Measurements from ENCODE around the gene PDE8B. TPM values are rescaled to one million over a fixed set of nuclear protein-coding genes. Genes with fewer than 3 reads are reported as not detected.

The PDE8B gene
- total RNA-seq, 4 donors from 2014 or later = 0.79 to 2.7 (median 1.4) TPM; not detected in 1

- 40 to 47% methylated on average over 2 of the region's 2 CpGs for WGBS, 2 donors
- H3K4me3 ChIP-seq = no peak overlapping the region
- intact Hi-C loops (cut with DNase I) = no loop called here
These were observed 17.9 kb upstream of the PDE8B start for GRCh38 chr5:77192441-77193050.

GRCh38 chr5:77194762-77195161 is 15.7 kb upstream of the PDE8B start:
- Histone ChIP-seq H3K27ac (no peak overlapping the region), H3K27me3 (no peaks in the 10 kb centered on the region), H3K9me3 (no peaks in the 10 kb centered on the region), H3K36me3 (no peaks in the 10 kb centered on the region), H3K4me3 (no peak overlapping the region), H3K4me1 (no peaks in the 10 kb centered on the region)
- intact Hi-C loops (cut with DNase I) = no loop called here
- DNase-seq = no peak
- TF ChIP-seq POLR2A (IDR thresholded peaks at IDR 0.05) = no peak
- TF ChIP-seq, protein P1, sequence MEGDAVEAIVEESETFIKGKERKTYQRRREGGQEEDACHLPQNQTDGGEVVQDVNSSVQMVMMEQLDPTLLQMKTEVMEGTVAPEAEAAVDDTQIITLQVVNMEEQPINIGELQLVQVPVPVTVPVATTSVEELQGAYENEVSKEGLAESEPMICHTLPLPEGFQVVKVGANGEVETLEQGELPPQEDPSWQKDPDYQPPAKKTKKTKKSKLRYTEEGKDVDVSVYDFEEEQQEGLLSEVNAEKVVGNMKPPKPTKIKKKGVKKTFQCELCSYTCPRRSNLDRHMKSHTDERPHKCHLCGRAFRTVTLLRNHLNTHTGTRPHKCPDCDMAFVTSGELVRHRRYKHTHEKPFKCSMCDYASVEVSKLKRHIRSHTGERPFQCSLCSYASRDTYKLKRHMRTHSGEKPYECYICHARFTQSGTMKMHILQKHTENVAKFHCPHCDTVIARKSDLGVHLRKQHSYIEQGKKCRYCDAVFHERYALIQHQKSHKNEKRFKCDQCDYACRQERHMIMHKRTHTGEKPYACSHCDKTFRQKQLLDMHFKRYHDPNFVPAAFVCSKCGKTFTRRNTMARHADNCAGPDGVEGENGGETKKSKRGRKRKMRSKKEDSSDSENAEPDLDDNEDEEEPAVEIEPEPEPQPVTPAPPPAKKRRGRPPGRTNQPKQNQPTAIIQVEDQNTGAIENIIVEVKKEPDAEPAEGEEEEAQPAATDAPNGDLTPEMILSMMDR (IDR thresholded peaks at IDR 0.05) = no peak

More at GRCh38 chr5:77192441-77193050, 17.9 kb upstream of the PDE8B start:
- no peak overlapping the region for H3K27ac ChIP-seq
- no peak for DNase-seq
- no peaks in the 10 kb centered on the region for H3K36me3 ChIP-seq
- no peaks in the 10 kb centered on the region for H3K4me1 ChIP-seq
- TF ChIP-seq POLR2A (IDR thresholded peaks at IDR 0.05) = no peak
- TF ChIP-seq, protein P1 (IDR thresholded peaks at IDR 0.05) = no peak
- no peaks in the 10 kb centered on the region for H3K9me3 ChIP-seq
- H3K27me3 ChIP-seq = peaks cover 0 to 13% (median 0%) of the 10 kb centered on the region in 4 donors

DNA sequence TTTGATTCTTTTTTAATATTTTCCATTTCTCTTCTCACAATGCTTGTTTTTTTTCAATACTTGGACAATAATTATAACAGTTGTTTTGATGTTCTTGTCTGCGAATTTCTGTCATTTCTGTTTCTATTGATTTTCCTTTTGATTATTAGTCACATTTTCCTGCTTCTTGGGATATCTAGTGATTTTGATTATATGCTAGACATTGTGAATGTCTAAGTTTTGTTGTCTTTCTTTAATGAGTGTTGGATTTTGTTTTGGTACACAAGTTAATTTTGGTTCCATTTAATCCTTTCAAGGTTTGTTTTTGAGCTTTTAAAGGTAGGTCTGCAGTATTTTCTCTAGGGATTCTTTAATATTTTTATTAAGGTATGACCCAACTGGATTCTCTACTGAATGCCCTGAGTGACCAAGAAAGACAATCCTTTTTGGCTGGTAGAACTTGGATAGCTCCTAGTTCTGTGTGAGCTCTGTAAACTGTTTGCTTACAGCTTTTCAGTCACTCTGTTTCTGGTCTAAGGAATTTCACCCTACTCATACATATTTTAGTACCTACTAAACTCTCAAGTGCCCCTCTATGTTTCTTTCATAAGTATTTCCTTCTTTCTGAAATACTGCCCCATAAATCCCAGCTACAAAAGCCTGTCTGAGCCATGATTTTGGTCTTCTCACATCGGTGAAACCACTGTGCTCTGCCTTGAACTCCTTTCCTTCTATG is 12.5 kb upstream of the PDE8B start:
- Histone ChIP-seq H3K4me3 (no peak overlapping the region), H3K4me1 (no peaks in the 10 kb centered on the region), H3K27me3 (no peaks in the 10 kb centered on the region), H3K9me3 (no peaks in the 10 kb centered on the region), H3K36me3 (no peaks in the 10 kb centered on the region), H3K27ac (no peak overlapping the region)
- no peak for DNase-seq
- no peak for TF ChIP-seq POLR2A (IDR thresholded peaks at IDR 0.05)
- TF ChIP-seq, protein P1 (IDR thresholded peaks at IDR 0.05) = no peak
- WGBS, 2 donors = 33 to 60% methylated on average over 2 of the region's 2 CpGs
- intact Hi-C loops (cut with DNase I) = no loop called here

- intact Hi-C loops (cut with DNase I) = no loop called here
- Histone ChIP-seq H3K4me3 (no peak overlapping the region), H3K36me3 (no peaks in the 10 kb centered on the region), H3K4me1 (no peaks in the 10 kb centered on the region), H3K27ac (no peak overlapping the region), H3K9me3 (no peaks in the 10 kb centered on the region), H3K27me3 (no peaks in the 10 kb centered on the region)
- WGBS, 2 donors = 84 to 93% methylated on average over 1 of the region's 1 CpG
- TF ChIP-seq, protein P1 (IDR thresholded peaks at IDR 0.05) = no peak
- TF ChIP-seq POLR2A (IDR thresholded peaks at IDR 0.05) = no peak
- no peak for DNase-seq
These were observed 9.8 kb upstream of the PDE8B start for GRCh38 chr5:77200663-77201062.

DNA sequence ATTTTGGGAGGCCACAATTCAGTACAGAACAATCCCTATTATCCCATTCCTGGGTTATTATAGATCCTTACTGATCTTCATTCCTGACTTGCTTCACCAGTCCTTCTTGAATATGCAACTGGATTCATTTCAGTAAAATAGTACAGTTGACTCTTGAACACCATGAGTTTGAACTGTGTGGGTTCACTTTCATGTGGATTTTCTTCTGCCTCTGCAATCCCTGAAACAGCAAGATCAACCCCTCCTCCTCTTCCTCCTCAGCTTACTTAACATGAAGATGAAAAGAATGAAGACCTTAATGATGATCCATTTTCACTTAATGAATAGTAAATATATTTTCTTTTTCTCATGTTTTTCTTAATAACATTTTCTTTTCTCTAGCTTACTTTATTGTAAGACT is 8.3 kb upstream of the PDE8B start:
- no peak for DNase-seq
- no peak overlapping the region for H3K4me3 ChIP-seq
- H3K9me3 ChIP-seq = no peaks in the 10 kb centered on the region
- no peaks in the 10 kb centered on the region for H3K36me3 ChIP-seq
- intact Hi-C loops (cut with DNase I) = no loop called here
- H3K27me3 ChIP-seq = peaks cover 0 to 4% (median 0%) of the 10 kb centered on the region in 4 donors
- H3K27ac ChIP-seq = no peak overlapping the region
- H3K4me1 ChIP-seq = no peaks in the 10 kb centered on the region
- TF ChIP-seq, protein P1 (IDR thresholded peaks at IDR 0.05) = no peak
- TF ChIP-seq POLR2A (IDR thresholded peaks at IDR 0.05) = no peak

Measured in esophagus squamous epithelium (tissue), 5 donors.